ENCODE results near the gene MAP3K2.

The MAP3K2 gene

DNA sequence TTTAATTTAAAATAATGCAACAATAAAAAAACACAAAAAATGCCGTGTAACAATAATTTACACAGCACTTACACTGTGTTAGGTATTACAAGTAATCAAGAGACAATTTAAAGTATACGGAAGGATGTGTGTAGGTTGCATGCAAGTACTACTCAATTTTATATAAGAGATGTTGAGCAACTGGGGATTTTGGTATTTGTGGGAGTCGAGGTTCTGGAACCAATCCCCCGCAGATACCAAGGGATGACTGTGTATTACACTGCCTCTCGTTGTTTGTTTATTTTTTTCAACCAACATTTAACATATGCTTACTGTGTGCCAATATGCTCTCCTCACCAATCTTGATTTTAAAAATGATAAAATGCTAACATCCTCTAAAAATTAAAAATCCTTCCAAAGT, 24.8 kb downstream of the MAP3K2 start:
- Histone ChIP-seq H3K4me2 (ENCODE audit: insufficient read depth, low read length, poor library complexity, severe bottlenecking) (no peak overlapping the region), H3K4me3 (ENCODE audit: low read length in 2 of 2) (no peak overlapping the region), H3K27me3 (ENCODE audit: control insufficient read depth in 3 of 3, insufficient read depth in 3 of 3, low read depth in 1 of 3, low read length in 3 of 3) (no peaks in the 10 kb centered on the region), H3K14ac (ENCODE audit: low read length) (no peak overlapping the region), H2AK5ac (ENCODE audit: low read depth, low read length) (no peak overlapping the region), H3K23ac (ENCODE audit: low read depth, low read length, poor library complexity) (no peak overlapping the region), H2BK5ac (ENCODE audit: low read length) (no peak overlapping the region), H2BK120ac (ENCODE audit: low read depth, low read length) (no peak overlapping the region), H4K8ac (ENCODE audit: low read depth, low read length) (no peak overlapping the region), H2BK15ac (ENCODE audit: low read length) (no peak overlapping the region), H3K79me1 (ENCODE audit: low read depth, low read length) (peaks cover 4% of the 10 kb centered on the region), H3K36me3 (replicated peaks in 1 of 2; ENCODE audit: control insufficient read depth in 2 of 2, insufficient read depth in 2 of 2, low read length in 2 of 2) (no peaks in the 10 kb centered on the region), H3K18ac (ENCODE audit: low read length) (no peak overlapping the region), H3K9ac (ENCODE audit: low read depth, low read length, poor library complexity) (no peak overlapping the region), H3K4ac (ENCODE audit: low read length) (no peak overlapping the region), H3K27ac (replicated peaks; ENCODE audit: low read length) (no peak overlapping the region), H2BK12ac (ENCODE audit: low read length) (no peak overlapping the region), H3K9me3 (replicated peaks in 1 of 2; ENCODE audit: control insufficient read depth in 2 of 2, insufficient read depth in 1 of 2, low read depth in 1 of 2, low read length in 2 of 2) (no peaks in the 10 kb centered on the region), H2AFZ (ENCODE audit: low read length) (no peak overlapping the region), H4K91ac (ENCODE audit: low read depth, low read length, poor library complexity) (no peak overlapping the region), H3K4me1 (ENCODE audit: control insufficient read depth in 2 of 2, insufficient read depth in 1 of 2, low read depth in 1 of 2, low read length in 2 of 2) (peaks cover 0 to 3% of the 10 kb centered on the region in 2 donors)
- no peak for DNase-seq (ENCODE audit: low spot score)
- WGBS, 2 donors (ENCODE audit: extremely low coverage in 2 of 2, insufficient read length in 2 of 2, insufficient replicate concordance in 1 of 2), result no CpG with 5 or more reads among the region's 5 CpGs

DNA sequence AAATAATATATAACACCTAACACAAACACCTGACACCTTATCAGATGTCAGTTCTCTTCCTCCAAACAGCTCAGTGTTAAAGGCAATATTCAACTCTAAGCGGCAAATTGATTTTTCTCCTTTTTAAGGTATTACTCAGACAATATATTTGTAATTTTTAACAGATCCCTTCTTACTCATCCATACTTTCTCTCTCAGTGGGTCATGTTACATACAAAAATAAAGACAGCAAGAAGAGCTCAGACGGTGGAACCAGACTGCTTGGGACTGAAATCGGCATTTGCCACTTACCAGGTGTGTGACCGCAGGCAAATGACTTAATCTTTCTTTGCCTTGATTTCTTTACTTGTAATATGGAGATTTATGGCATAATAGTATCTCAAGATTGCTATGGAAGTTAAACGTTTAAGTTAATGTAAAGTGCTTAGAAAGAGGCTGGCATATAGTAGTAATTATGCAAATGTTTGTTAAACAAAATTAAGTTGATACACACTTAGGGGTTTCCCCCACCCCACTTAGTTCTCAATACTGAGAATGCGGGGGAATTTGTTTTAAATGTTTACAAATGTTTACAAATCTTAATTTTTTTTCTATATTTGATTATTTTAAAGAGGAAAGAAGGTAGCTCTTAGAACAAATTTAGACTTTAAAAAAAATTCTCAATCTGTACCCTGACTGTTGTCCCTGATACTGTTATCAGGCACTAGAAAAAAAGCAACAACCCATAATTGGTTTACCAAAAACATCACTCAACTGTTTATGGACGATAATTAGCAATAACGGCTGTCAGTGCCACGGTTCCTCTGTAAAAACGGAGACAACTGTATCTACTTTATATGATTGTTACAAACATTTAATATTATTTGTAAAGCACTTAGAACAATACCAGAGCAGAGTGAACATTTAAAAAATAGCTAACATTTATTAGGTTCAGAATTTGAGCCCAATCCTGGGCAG, 25.6 kb downstream of the MAP3K2 start:
- no peaks in the 10 kb centered on the region for H3K27me3 ChIP-seq (ENCODE audit: control insufficient read depth in 3 of 3, insufficient read depth in 3 of 3, low read depth in 1 of 3, low read length in 3 of 3)
- H3K9me3 ChIP-seq (replicated peaks in 1 of 2; ENCODE audit: control insufficient read depth in 2 of 2, insufficient read depth in 1 of 2, low read depth in 1 of 2, low read length in 2 of 2), result no peaks in the 10 kb centered on the region
- peaks cover 4% of the 10 kb centered on the region for H3K79me1 ChIP-seq (ENCODE audit: low read depth, low read length)
- H3K18ac ChIP-seq (ENCODE audit: low read length), result no peak overlapping the region
- H3K4me2 ChIP-seq (ENCODE audit: insufficient read depth, low read length, poor library complexity, severe bottlenecking), result no peak overlapping the region
- no peak overlapping the region for H3K4me3 ChIP-seq (ENCODE audit: low read length in 2 of 2)
- H3K4me1 ChIP-seq (ENCODE audit: control insufficient read depth in 2 of 2, insufficient read depth in 1 of 2, low read depth in 1 of 2, low read length in 2 of 2), result peaks cover 0 to 3% of the 10 kb centered on the region in 2 donors
- no peaks in the 10 kb centered on the region for H3K36me3 ChIP-seq (replicated peaks in 1 of 2; ENCODE audit: control insufficient read depth in 2 of 2, insufficient read depth in 2 of 2, low read length in 2 of 2)
- H4K91ac ChIP-seq (ENCODE audit: low read depth, low read length, poor library complexity), result no peak overlapping the region
- H2BK5ac ChIP-seq (ENCODE audit: low read length), result no peak overlapping the region
- H3K4ac ChIP-seq (ENCODE audit: low read length), result no peak overlapping the region
- no peak overlapping the region for H2AFZ ChIP-seq (ENCODE audit: low read length)
- no peak overlapping the region for H2BK15ac ChIP-seq (ENCODE audit: low read length)
- H3K9ac ChIP-seq (ENCODE audit: low read depth, low read length, poor library complexity), result no peak overlapping the region
- H4K8ac ChIP-seq (ENCODE audit: low read depth, low read length), result no peak overlapping the region
- H2BK120ac ChIP-seq (ENCODE audit: low read depth, low read length), result no peak overlapping the region
- H2BK12ac ChIP-seq (ENCODE audit: low read length), result no peak overlapping the region
- H3K23ac ChIP-seq (ENCODE audit: low read depth, low read length, poor library complexity), result no peak overlapping the region
- no peak for DNase-seq (ENCODE audit: low spot score)
- H3K27ac ChIP-seq (replicated peaks; ENCODE audit: low read length), result no peak overlapping the region
- no peak overlapping the region for H2AK5ac ChIP-seq (ENCODE audit: low read depth, low read length)
- no CpG with 5 or more reads among the region's 10 CpGs for WGBS, 2 donors (ENCODE audit: extremely low coverage in 2 of 2, insufficient read length in 2 of 2, insufficient replicate concordance in 1 of 2)
- H3K14ac ChIP-seq (ENCODE audit: low read length), result no peak overlapping the region

DNA sequence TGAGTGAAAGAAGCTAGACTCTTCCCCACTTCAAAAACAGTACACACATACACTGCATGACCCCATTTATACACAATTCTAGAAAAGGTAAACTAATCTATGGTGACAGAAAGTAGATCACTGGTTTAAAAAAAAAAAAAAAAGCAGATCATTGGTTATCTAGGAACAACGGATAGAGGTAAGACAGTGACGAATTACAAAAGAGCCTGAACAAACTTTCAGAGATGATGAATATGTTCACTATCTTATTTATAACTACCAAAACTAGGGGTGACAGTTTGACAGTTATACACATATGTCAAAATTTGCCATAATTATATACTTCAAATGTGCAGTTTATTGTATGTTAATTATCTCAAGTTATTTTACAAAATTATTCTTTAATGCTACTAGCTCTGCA, 27.5 kb downstream of the MAP3K2 start:
- Histone ChIP-seq H3K4me3 (ENCODE audit: low read length in 2 of 2) (no peak overlapping the region), H2BK120ac (ENCODE audit: low read depth, low read length) (no peak overlapping the region), H3K36me3 (replicated peaks in 1 of 2; ENCODE audit: control insufficient read depth in 2 of 2, insufficient read depth in 2 of 2, low read length in 2 of 2) (no peaks in the 10 kb centered on the region), H3K9me3 (replicated peaks in 1 of 2; ENCODE audit: control insufficient read depth in 2 of 2, insufficient read depth in 1 of 2, low read depth in 1 of 2, low read length in 2 of 2) (no peaks in the 10 kb centered on the region), H4K91ac (ENCODE audit: low read depth, low read length, poor library complexity) (no peak overlapping the region), H3K18ac (ENCODE audit: low read length) (no peak overlapping the region), H3K23ac (ENCODE audit: low read depth, low read length, poor library complexity) (no peak overlapping the region), H3K14ac (ENCODE audit: low read length) (no peak overlapping the region), H2BK12ac (ENCODE audit: low read length) (no peak overlapping the region), H3K27me3 (ENCODE audit: control insufficient read depth in 3 of 3, insufficient read depth in 3 of 3, low read depth in 1 of 3, low read length in 3 of 3) (no peaks in the 10 kb centered on the region), H3K9ac (ENCODE audit: low read depth, low read length, poor library complexity) (no peak overlapping the region), H2BK15ac (ENCODE audit: low read length) (no peak overlapping the region), H3K27ac (replicated peaks; ENCODE audit: low read length) (no peak overlapping the region), H3K4me1 (ENCODE audit: control insufficient read depth in 2 of 2, insufficient read depth in 1 of 2, low read depth in 1 of 2, low read length in 2 of 2) (no peaks in the 10 kb centered on the region), H3K4me2 (ENCODE audit: insufficient read depth, low read length, poor library complexity, severe bottlenecking) (no peak overlapping the region), H3K4ac (ENCODE audit: low read length) (no peak overlapping the region), H3K79me1 (ENCODE audit: low read depth, low read length) (peaks cover 1% of the 10 kb centered on the region), H2AFZ (ENCODE audit: low read length) (no peak overlapping the region), H2AK5ac (ENCODE audit: low read depth, low read length) (no peak overlapping the region), H2BK5ac (ENCODE audit: low read length) (no peak overlapping the region), H4K8ac (ENCODE audit: low read depth, low read length) (no peak overlapping the region)
- WGBS, 2 donors (ENCODE audit: extremely low coverage in 2 of 2, insufficient read length in 2 of 2, insufficient replicate concordance in 1 of 2), result no CpG with 5 or more reads among the region's 2 CpGs
- DNase-seq (ENCODE audit: low spot score), result no peak

DNA sequence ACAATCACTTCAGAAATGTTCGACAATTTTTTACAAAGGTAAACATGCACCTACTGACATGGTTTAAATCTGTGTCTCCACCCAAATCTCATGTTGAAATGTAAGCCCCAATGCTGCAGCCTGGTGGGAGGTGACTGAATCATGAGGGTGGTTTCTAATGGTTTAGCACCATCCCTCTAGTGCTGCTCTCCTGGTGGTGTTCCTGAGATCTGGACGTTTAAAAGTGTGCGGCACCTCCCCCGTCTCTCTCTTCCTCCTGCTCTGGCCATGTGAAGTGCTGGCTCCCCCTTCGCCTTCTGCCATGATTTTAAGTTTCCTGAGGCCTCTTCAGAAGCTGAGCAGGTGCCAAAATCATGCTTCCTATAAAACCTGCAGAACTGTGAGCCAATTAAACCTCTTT, 28.3 kb downstream of the MAP3K2 start:
- Histone ChIP-seq H3K4me1 (ENCODE audit: control insufficient read depth in 2 of 2, insufficient read depth in 1 of 2, low read depth in 1 of 2, low read length in 2 of 2) (no peaks in the 10 kb centered on the region), H2BK15ac (ENCODE audit: low read length) (no peak overlapping the region), H2AK5ac (ENCODE audit: low read depth, low read length) (no peak overlapping the region), H3K27me3 (ENCODE audit: control insufficient read depth in 3 of 3, insufficient read depth in 3 of 3, low read depth in 1 of 3, low read length in 3 of 3) (no peaks in the 10 kb centered on the region), H3K9ac (ENCODE audit: low read depth, low read length, poor library complexity) (no peak overlapping the region), H2BK120ac (ENCODE audit: low read depth, low read length) (no peak overlapping the region), H3K27ac (replicated peaks; ENCODE audit: low read length) (no peak overlapping the region), H4K91ac (ENCODE audit: low read depth, low read length, poor library complexity) (no peak overlapping the region), H2BK5ac (ENCODE audit: low read length) (no peak overlapping the region), H3K79me1 (ENCODE audit: low read depth, low read length) (no peaks in the 10 kb centered on the region), H3K4me2 (ENCODE audit: insufficient read depth, low read length, poor library complexity, severe bottlenecking) (no peak overlapping the region), H3K4me3 (ENCODE audit: low read length in 2 of 2) (no peak overlapping the region), H3K18ac (ENCODE audit: low read length) (no peak overlapping the region), H3K4ac (ENCODE audit: low read length) (no peak overlapping the region), H2AFZ (ENCODE audit: low read length) (no peak overlapping the region), H3K9me3 (replicated peaks in 1 of 2; ENCODE audit: control insufficient read depth in 2 of 2, insufficient read depth in 1 of 2, low read depth in 1 of 2, low read length in 2 of 2) (no peaks in the 10 kb centered on the region), H3K23ac (ENCODE audit: low read depth, low read length, poor library complexity) (no peak overlapping the region), H3K14ac (ENCODE audit: low read length) (no peak overlapping the region), H3K36me3 (replicated peaks in 1 of 2; ENCODE audit: control insufficient read depth in 2 of 2, insufficient read depth in 2 of 2, low read length in 2 of 2) (no peaks in the 10 kb centered on the region), H2BK12ac (ENCODE audit: low read length) (no peak overlapping the region), H4K8ac (ENCODE audit: low read depth, low read length) (no peak overlapping the region)
- no peak for DNase-seq (ENCODE audit: low spot score)
- WGBS, 2 donors (ENCODE audit: extremely low coverage in 2 of 2, insufficient read length in 2 of 2, insufficient replicate concordance in 1 of 2), result no CpG with 5 or more reads among the region's 5 CpGs
